Esophagus squamous epithelium (tissue), 4 donors: ENCODE results near the gene TM4SF5.

Experiments
- POLR2A ChIP-seq, 4 donors: fragments of 450-650 bp; IDR thresholded peaks; one replicate each; pipeline ENCODE4 v1.6.1; 2017; ENCODE audit warnings: antibody characterized with exemption in 4 of 4, mild to moderate bottlenecking in 4 of 4, moderate library complexity in 3 of 4
- TF ChIP-seq, protein P1 (sequence below), 6 experiments: fragments of 450-650 bp in 4 of 6; fragments of 200-600 bp in 2 of 6; sonication (generic) in 2 of 6; IDR thresholded peaks; one replicate each; pipeline ENCODE4 v1.5.1; 2016 to 2019; ENCODE audit warnings: antibody characterized with exemption in 6 of 6, mild to moderate bottlenecking in 4 of 6, moderate library complexity in 4 of 6

DNA sequence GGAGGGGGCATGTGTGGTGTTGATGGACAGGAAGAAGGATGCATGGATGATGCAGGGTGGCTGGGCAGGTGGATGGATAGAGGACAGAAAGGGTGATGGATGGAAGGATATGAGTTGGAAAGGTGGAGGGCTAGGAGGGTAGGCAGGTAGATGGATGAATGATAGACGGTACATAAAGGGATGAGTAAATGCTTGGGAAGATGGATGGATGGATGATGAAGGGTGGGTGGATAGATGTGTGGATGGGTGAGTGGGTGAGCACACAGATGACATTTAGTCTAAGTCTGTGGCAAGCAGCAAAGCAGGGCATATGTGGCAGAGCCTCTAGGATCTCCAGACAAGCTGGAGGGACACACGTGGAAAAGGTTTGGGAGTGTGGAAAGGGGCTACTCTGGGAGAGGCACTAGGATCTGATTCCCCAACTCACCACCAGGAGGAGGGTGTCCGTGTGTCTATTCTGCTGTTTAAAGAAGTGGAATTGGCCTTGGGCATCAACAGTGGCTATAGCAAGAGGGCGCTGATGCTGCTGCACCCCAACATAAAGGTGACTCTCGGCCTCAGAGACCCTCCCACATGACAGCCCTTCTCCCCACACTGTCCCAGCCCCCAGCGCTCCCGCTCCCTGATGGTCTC, 43.5 kb downstream of the TM4SF5 start:
- TF ChIP-seq, protein P1, sequence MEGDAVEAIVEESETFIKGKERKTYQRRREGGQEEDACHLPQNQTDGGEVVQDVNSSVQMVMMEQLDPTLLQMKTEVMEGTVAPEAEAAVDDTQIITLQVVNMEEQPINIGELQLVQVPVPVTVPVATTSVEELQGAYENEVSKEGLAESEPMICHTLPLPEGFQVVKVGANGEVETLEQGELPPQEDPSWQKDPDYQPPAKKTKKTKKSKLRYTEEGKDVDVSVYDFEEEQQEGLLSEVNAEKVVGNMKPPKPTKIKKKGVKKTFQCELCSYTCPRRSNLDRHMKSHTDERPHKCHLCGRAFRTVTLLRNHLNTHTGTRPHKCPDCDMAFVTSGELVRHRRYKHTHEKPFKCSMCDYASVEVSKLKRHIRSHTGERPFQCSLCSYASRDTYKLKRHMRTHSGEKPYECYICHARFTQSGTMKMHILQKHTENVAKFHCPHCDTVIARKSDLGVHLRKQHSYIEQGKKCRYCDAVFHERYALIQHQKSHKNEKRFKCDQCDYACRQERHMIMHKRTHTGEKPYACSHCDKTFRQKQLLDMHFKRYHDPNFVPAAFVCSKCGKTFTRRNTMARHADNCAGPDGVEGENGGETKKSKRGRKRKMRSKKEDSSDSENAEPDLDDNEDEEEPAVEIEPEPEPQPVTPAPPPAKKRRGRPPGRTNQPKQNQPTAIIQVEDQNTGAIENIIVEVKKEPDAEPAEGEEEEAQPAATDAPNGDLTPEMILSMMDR (IDR thresholded peaks at IDR 0.05): peak in 2 of 6 experiments; percentile 15 to 39
- no peak for TF ChIP-seq POLR2A (IDR thresholded peaks at IDR 0.05)
